ENCODE results near the gene ABCG1.

- TF ChIP-seq CTCF (IDR thresholded peaks at IDR 0.05; ENCODE audit: insufficient read depth, low read depth, low read length) = no peak
- no peak for TF ChIP-seq EZH2 (IDR thresholded peaks at IDR 0.05; ENCODE audit: insufficient read depth, low read length)
Observed at GRCh38 chr21:42190486-42190863, 28.5 kb upstream of the ABCG1 start.

Measured in astrocyte (in vitro differentiated cells and primary cell).